AG04449 (cell line): ENCODE data around the gene HOXC5.

Experiments
- CTCF ChIA-PET: fragments of 350-600 bp; formaldehyde crosslinking; extraction: SDS; loops from one replicate; lab custom pipeline; 2021; ENCODE audit warnings: antibody characterized with exemption; lab: Yijun Ruan, JAX
- POLR2A ChIA-PET: fragments of 400-600, 350-600 bp; formaldehyde crosslinking; extraction: SDS; loops from one replicate; lab custom pipeline; 2020; ENCODE audit warnings: antibody characterized with exemption, inconsistent platforms; lab: Yijun Ruan, JAX
- DNase-seq: peaks from one replicate; pipeline ENCODE4 v3.0.0-alpha.2; 2010; ENCODE audit warnings: low read depth, low spot score
- H3K4me3 ChIP-seq: 2 replicates; pipeline ENCODE4 v1.5.1; 2011; ENCODE audit warnings: low read depth, mild to moderate bottlenecking, control low read depth, low read length
- CTCF ChIP-seq: IDR thresholded peaks from one replicate; pipeline ENCODE4 v1.5.1; 2011; ENCODE audit warnings: mild to moderate bottlenecking, moderate library complexity, low read length, control low read depth, inconsistent platforms; ENCODE audit not compliant: insufficient read depth; ENCODE audit errors: missing control alignments

HOXC5 gene

GRCh38 chr12:54008260-54008552 is 24.6 kb upstream of the HOXC5 start:
- ChIA-PET POLR2A (interaction anchor here (0.6 to 3.2 kb wide), 17 partner anchors 8 to 351 kb away, joined by 3 to 53 read pairs (median 5); partner anchors contain the start of genes HOXC5 and HOXC9), CTCF (interaction anchor here (0.8 to 21.3 kb wide), 15 partner anchors 8 to 243 kb away, joined by 3 to 756 read pairs (median 20); partner anchors contain the start of genes HOXC10, HOXC5, HOXC6 and HOXC9)
- H3K4me3 ChIP-seq, result peak overlapping the region; percentile 96
- no peak for TF ChIP-seq CTCF
- no peak for DNase-seq

GRCh38 chr12:54009171-54010052 is 23.4 kb upstream of the HOXC5 start:
- no peak for TF ChIP-seq CTCF
- peak overlapping the region; percentile 96 for H3K4me3 ChIP-seq
- no peak for DNase-seq
- POLR2A ChIA-PET, result interaction anchor here (0.6 to 3.2 kb wide), 19 partner anchors 8 to 350 kb away, joined by 3 to 53 read pairs (median 5); partner anchors contain the start of genes HOXC10, HOXC5 and HOXC9
- CTCF ChIA-PET, result interaction anchor here (0.9 to 21.3 kb wide), 13 partner anchors 7 to 361 kb away, joined by 3 to 756 read pairs (median 35); partner anchors contain the start of genes HOXC10, HOXC5, HOXC6 and HOXC9

DNA sequence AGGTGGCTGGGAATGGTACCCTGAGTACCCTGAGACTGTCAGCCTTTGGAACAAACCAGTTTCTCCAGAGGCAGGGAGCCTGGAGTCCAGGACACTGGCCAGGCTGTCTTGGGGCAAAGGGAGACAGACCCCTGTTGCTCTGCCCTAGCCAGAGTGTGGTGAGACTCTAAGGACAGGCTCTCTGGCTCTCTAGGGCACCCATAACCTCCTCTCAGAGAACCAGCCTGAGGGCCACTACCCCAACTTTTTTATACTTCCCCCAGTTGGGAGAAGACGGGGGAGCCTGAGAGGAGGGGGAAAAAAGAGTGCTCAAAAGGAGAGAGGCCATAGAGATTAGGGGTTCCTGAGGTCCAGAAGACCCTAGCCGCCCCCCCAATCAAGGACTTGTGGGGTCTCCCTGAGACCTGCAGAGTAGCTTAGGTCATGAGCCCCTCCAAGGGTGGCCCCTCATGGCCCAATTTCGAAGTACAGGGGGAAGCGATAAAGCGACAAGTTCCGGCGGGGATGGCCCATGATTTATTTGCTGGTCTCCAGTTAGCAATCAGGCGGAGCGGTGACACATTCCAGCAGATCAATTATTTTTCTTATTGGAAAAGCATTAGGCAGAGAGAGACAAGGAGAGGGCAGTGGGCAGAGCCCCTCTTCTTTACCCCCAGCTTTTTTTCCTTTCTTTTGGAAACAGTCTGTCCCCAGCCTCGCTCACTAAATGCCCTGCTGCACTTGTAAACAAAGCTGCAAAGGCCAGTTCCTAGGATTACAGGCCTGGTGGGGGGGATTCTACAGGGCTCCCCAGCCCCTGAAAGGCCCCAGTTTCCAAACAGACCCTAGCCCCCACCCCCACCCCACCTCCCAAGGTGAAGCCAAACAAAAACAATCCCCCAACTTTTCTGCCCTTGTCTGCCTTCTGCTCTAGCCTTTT is 22.5 kb upstream of the HOXC5 start:
- no peak for TF ChIP-seq CTCF
- no peak for DNase-seq
- POLR2A ChIA-PET, result interaction anchor here (0.6 to 3.1 kb wide), 4 partner anchors 10 to 349 kb away, joined by 3 to 20 read pairs (median 10); partner anchors contain the start of gene HOXC9
- peak overlapping the region; percentile 96 for H3K4me3 ChIP-seq
- CTCF ChIA-PET, result interaction anchor here (1.5 to 21.3 kb wide), 7 partner anchors 18 to 204 kb away, joined by 5 to 756 read pairs (median 241); partner anchors contain the start of genes HOXC10, HOXC5, HOXC6 and SMUG1

GRCh38 chr12:54010972-54011664 is 21.7 kb upstream of the HOXC5 start:
- ChIA-PET CTCF (interaction anchor here (1.5 to 21.3 kb wide), 6 partner anchors 18 to 203 kb away, joined by 8 to 756 read pairs (median 164); partner anchors contain the start of genes HOXC10, HOXC5, HOXC6 and SMUG1), POLR2A (interaction anchor here (0.6 to 4.1 kb wide), 3 partner anchors 11 to 23 kb away, joined by 3 to 15 read pairs (median 14); partner anchors contain the start of genes HOXC6 and HOXC9)
- no peak for DNase-seq
- H3K4me3 ChIP-seq, result peak overlapping the region; percentile 96
- TF ChIP-seq CTCF, result no peak

DNA sequence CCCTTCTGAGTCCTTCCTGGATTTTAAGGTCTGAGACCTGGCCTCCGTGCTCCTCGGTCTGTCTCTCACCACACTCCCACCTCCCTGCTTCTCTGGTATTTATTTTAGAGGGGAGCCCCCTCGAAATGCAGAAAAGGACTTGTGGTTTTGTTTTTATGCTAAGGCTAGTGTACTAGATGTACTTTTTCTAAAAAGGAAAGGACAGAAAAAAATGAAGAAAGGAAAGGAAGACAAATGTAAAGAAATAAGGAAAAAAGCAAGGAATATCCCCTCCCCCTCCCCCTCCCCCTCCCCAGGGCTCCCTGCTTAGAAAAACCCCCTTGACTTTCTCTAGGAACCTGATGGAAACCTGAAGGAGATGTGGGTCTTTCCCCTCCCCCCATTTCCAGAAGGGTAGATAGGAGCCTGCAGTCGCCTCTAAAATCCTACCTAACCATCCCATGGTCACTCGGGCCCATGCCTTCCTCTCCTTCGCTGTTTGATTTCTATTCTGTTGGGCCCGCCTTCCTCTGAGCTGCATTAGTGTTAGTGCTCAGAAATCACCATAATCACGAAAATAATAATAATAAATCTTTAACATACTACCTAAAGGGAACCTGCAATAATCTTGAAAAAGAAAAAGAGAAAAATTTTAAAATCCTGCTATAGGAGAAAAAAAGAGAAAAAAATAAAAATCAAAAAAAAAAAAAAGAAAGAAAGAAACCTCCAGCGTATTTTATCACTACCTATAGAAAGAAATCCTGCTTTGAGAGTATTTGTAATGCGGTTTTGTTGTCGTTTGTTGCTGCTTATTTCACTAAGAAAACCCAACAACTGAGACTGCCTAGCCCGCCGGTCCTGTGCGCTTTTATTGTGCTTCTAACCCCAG is 21.0 kb upstream of the HOXC5 start:
- ChIA-PET POLR2A (interaction anchor here (0.8 to 4.1 kb wide), 2 partner anchors 15 to 20 kb away, joined by 3 to 14 read pairs; partner anchors contain the start of gene HOXC6), CTCF (interaction anchor here (1.1 to 21.3 kb wide), 11 partner anchors 9 to 203 kb away, joined by 3 to 756 read pairs (median 8); partner anchors contain the start of genes HOXC10, HOXC5 and HOXC6)
- no peak for DNase-seq
- peak overlapping the region; percentile 96 for H3K4me3 ChIP-seq
- TF ChIP-seq CTCF, result no peak
